ENCODE results near the gene NPB.
A peak's percentile ranks its signal among the peaks of the same experiment; 100 is the strongest.

DNA sequence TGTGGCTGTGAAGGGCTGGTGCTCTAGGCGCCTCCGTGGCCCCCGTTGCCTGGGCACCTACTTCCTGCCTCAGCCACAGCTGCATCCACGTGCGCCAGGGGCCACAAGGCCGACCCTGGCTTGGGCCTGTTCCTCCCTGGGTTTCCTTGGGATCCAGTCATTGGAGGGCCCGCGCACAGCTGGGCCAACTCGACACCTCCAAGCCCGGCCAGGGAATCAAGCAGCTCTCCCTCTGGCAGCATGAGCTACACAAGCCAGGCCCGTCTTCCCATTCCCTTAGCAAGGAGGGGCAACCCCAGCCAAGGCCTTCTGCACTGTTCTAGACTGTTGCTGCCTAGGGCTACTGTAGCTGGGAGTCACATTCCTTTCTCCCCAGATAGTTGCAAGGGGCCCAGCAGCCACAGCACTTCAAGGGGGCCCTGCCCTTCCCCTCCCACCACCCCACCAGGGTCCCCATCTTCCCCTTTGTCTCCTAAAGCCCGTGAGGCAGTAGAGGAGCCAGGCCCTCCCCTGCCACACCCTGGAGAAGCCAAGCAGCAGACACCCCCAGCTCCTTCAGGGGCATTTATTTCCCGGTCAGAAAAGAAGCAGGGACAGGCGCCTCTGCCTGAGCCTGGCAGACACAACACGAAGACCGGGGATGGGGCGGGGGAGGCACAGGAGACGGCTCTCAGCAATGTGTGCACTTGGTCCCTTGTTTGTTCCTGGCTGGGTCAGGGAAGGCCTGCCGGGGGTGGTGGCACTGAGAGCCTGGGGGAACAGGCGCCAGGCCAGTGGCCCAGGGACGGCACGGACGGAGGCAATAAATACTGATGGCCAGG, 34.7 kb upstream of the NPB start:
- TF ChIP-seq ZNF670 (tag by site-specific recombination; IDR thresholded peaks at IDR 0.05; ENCODE audit: low read depth) (no peak), YY1 (tag by site-specific recombination; IDR thresholded peaks at IDR 0.05) (no peak), ZNF571 (tag by site-specific recombination; IDR thresholded peaks at IDR 0.05) (no peak), SP2 (tag by site-specific recombination; IDR thresholded peaks at IDR 0.05) (no peak)
- TF ChIP-seq, protein P1, sequence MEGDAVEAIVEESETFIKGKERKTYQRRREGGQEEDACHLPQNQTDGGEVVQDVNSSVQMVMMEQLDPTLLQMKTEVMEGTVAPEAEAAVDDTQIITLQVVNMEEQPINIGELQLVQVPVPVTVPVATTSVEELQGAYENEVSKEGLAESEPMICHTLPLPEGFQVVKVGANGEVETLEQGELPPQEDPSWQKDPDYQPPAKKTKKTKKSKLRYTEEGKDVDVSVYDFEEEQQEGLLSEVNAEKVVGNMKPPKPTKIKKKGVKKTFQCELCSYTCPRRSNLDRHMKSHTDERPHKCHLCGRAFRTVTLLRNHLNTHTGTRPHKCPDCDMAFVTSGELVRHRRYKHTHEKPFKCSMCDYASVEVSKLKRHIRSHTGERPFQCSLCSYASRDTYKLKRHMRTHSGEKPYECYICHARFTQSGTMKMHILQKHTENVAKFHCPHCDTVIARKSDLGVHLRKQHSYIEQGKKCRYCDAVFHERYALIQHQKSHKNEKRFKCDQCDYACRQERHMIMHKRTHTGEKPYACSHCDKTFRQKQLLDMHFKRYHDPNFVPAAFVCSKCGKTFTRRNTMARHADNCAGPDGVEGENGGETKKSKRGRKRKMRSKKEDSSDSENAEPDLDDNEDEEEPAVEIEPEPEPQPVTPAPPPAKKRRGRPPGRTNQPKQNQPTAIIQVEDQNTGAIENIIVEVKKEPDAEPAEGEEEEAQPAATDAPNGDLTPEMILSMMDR (tag by site-specific recombination; IDR thresholded peaks at IDR 0.05) = no peak
- TF ChIP-seq, protein P2, sequence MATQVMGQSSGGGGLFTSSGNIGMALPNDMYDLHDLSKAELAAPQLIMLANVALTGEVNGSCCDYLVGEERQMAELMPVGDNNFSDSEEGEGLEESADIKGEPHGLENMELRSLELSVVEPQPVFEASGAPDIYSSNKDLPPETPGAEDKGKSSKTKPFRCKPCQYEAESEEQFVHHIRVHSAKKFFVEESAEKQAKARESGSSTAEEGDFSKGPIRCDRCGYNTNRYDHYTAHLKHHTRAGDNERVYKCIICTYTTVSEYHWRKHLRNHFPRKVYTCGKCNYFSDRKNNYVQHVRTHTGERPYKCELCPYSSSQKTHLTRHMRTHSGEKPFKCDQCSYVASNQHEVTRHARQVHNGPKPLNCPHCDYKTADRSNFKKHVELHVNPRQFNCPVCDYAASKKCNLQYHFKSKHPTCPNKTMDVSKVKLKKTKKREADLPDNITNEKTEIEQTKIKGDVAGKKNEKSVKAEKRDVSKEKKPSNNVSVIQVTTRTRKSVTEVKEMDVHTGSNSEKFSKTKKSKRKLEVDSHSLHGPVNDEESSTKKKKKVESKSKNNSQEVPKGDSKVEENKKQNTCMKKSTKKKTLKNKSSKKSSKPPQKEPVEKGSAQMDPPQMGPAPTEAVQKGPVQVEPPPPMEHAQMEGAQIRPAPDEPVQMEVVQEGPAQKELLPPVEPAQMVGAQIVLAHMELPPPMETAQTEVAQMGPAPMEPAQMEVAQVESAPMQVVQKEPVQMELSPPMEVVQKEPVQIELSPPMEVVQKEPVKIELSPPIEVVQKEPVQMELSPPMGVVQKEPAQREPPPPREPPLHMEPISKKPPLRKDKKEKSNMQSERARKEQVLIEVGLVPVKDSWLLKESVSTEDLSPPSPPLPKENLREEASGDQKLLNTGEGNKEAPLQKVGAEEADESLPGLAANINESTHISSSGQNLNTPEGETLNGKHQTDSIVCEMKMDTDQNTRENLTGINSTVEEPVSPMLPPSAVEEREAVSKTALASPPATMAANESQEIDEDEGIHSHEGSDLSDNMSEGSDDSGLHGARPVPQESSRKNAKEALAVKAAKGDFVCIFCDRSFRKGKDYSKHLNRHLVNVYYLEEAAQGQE (tag by site-specific recombination; IDR thresholded peaks at IDR 0.05) = no peak
- TF ChIP-seq, protein P3, sequence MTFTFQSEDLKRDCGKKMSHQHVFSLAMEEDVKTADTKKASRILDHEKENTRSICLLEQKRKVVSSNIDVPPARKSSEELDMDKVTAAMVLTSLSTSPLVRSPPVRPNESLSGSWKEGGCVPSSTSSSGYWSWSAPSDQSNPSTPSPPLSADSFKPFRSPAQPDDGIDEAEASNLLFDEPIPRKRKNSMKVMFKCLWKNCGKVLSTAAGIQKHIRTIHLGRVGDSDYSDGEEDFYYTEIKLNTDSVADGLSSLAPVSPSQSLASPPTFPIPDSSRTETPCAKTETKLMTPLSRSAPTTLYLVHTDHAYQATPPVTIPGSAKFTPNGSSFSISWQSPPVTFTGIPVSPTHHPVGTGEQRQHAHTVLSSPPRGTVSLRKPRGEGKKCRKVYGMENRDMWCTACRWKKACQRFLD (tag by site-specific recombination; IDR thresholded peaks at IDR 0.05) = no peak
- TF ChIP-seq, protein P4, sequence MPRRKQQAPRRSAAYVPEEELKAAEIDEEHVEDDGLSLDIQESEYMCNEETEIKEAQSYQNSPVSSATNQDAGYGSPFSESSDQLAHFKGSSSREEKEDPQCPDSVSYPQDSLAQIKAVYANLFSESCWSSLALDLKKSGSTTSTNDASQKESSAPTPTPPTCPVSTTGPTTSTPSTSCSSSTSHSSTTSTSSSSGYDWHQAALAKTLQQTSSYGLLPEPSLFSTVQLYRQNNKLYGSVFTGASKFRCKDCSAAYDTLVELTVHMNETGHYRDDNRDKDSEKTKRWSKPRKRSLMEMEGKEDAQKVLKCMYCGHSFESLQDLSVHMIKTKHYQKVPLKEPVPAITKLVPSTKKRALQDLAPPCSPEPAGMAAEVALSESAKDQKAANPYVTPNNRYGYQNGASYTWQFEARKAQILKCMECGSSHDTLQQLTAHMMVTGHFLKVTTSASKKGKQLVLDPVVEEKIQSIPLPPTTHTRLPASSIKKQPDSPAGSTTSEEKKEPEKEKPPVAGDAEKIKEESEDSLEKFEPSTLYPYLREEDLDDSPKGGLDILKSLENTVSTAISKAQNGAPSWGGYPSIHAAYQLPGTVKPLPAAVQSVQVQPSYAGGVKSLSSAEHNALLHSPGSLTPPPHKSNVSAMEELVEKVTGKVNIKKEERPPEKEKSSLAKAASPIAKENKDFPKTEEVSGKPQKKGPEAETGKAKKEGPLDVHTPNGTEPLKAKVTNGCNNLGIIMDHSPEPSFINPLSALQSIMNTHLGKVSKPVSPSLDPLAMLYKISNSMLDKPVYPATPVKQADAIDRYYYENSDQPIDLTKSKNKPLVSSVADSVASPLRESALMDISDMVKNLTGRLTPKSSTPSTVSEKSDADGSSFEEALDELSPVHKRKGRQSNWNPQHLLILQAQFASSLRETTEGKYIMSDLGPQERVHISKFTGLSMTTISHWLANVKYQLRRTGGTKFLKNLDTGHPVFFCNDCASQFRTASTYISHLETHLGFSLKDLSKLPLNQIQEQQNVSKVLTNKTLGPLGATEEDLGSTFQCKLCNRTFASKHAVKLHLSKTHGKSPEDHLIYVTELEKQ (tag by site-specific recombination; IDR thresholded peaks at IDR 0.05; ENCODE audit: borderline replicate concordance) = peak; percentile 13; the same call in 1 of the 2 replicates
- TF ChIP-seq, protein P5, sequence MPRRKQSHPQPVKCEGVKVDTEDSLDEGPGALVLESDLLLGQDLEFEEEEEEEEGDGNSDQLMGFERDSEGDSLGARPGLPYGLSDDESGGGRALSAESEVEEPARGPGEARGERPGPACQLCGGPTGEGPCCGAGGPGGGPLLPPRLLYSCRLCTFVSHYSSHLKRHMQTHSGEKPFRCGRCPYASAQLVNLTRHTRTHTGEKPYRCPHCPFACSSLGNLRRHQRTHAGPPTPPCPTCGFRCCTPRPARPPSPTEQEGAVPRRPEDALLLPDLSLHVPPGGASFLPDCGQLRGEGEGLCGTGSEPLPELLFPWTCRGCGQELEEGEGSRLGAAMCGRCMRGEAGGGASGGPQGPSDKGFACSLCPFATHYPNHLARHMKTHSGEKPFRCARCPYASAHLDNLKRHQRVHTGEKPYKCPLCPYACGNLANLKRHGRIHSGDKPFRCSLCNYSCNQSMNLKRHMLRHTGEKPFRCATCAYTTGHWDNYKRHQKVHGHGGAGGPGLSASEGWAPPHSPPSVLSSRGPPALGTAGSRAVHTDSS (tag by site-specific recombination; IDR thresholded peaks at IDR 0.05) = no peak; the same call in 1 of the 2 replicates
